IMR-90 (cell line): ENCODE measurements around the gene CES4A. TPM values are rescaled to one million over a fixed set of nuclear protein-coding genes. Genes with fewer than 3 reads are reported as not detected.

Experiments
- ATAC-seq: fragments of 200-7000 bp; cut with Tn5 transposase; 2 replicates; pipeline ENCODE4 v1.9.1; 2020; ENCODE audit warnings: low read depth, mild to moderate bottlenecking, moderate library complexity
- BruUV-seq: library from RNA; stranded (reverse); fragments of 400-500 nt; replicated peaks from 2 replicates; lab custom pipeline; 2021; lab: Mats Ljungman, UMichigan
- CTCF ChIA-PET: fragments of 300-600 bp; formaldehyde crosslinking; extraction: SDS; loops from one replicate; lab custom pipeline; 2021; ENCODE audit warnings: antibody characterized with exemption; lab: Yijun Ruan, JAX
- POLR2A ChIA-PET: fragments of 300-600 bp; sonication (Branson Sonifier 250); formaldehyde crosslinking; loops from one replicate; lab custom pipeline; 2022; ENCODE audit warnings: antibody characterized with exemption; ENCODE audit not compliant: unreplicated experiment; lab: Charles Lee
- DNase-seq: peaks from one replicate; pipeline ENCODE4 v3.0.0; 2013
- H2AFZ ChIP-seq: replicated peaks from 2 replicates; pipeline ENCODE3; 2013; ENCODE audit warnings: low read length, mild to moderate bottlenecking; ENCODE audit not compliant: poor library complexity
- H2AK5ac ChIP-seq: 2 replicates; pipeline ENCODE4 v1.6.1; 2013; ENCODE audit warnings: low read depth, low read length, inconsistent platforms
- H2AK9ac ChIP-seq: replicated peaks from 2 replicates; pipeline ENCODE3; 2013; ENCODE audit warnings: mild to moderate bottlenecking, low read depth, low read length, moderate library complexity; ENCODE audit not compliant: poor library complexity
- H2BK120ac ChIP-seq: 2 replicates; pipeline ENCODE4 v1.6.1; 2013; ENCODE audit warnings: low read depth, low read length, inconsistent platforms
- H2BK15ac ChIP-seq: 3 replicates; pipeline ENCODE4 v1.6.1; 2013; ENCODE audit warnings: low read depth, low read length, inconsistent platforms
- H2BK20ac ChIP-seq: 2 replicates; pipeline ENCODE4 v1.6.1; 2013; ENCODE audit warnings: low read depth, mild to moderate bottlenecking, inconsistent platforms, low read length, moderate library complexity
- H2BK5ac ChIP-seq: 2 replicates; pipeline ENCODE4 v1.6.1; 2013; ENCODE audit warnings: mild to moderate bottlenecking, low read depth, low read length, inconsistent platforms; ENCODE audit not compliant: poor library complexity, severe bottlenecking
- H3K14ac ChIP-seq: replicated peaks from 2 replicates; pipeline ENCODE4 v1.6.1; 2013; ENCODE audit warnings: low read depth, low read length, inconsistent platforms
- H3K18ac ChIP-seq: 2 replicates; pipeline ENCODE4 v1.6.1; 2013; ENCODE audit warnings: low read depth, low read length, control low read depth
- H3K23ac ChIP-seq: 2 replicates; pipeline ENCODE4 v1.6.1; 2013; ENCODE audit warnings: low read depth, low read length, inconsistent platforms
- H3K27ac ChIP-seq: 2 replicates; pipeline ENCODE4 v1.5.1; 2013; ENCODE audit warnings: mild to moderate bottlenecking, control low read depth, low read length; ENCODE audit not compliant: insufficient read depth
- H3K27me3 ChIP-seq: 2 replicates; pipeline ENCODE4 v1.6.1; 2013; ENCODE audit warnings: low read length; ENCODE audit not compliant: control insufficient read depth, insufficient read depth
- H3K36me3 ChIP-seq: 2 replicates; pipeline ENCODE4 v1.6.1; 2013; ENCODE audit warnings: low read length, mixed read lengths; ENCODE audit not compliant: control insufficient read depth, insufficient read depth
- H3K4ac ChIP-seq: 2 replicates; pipeline ENCODE4 v1.6.1; 2013; ENCODE audit warnings: low read depth, low read length, inconsistent platforms
- H3K4me1 ChIP-seq: 2 replicates; pipeline ENCODE4 v1.6.1; 2013; ENCODE audit warnings: low read length, mixed read lengths; ENCODE audit not compliant: control insufficient read depth, insufficient read depth
- H3K4me2 ChIP-seq: 2 replicates; pipeline ENCODE4 v1.6.1; 2013; ENCODE audit warnings: low read depth, mild to moderate bottlenecking, control low read depth, low read length, moderate library complexity
- H3K4me3 ChIP-seq: 2 replicates; pipeline ENCODE4 v1.5.1; 2013; ENCODE audit warnings: low read depth, mild to moderate bottlenecking, control low read depth, low read length, moderate library complexity; ENCODE audit not compliant: insufficient read depth
- H3K56ac ChIP-seq: 2 replicates; pipeline ENCODE4 v1.6.1; 2013; ENCODE audit warnings: low read length, inconsistent platforms; ENCODE audit not compliant: insufficient read depth; ENCODE audit errors: extremely low read depth
- H3K79me1 ChIP-seq, 2 experiments: 2 replicates each; pipeline ENCODE4 v1.6.1; 2013; ENCODE audit warnings: low read length in 2 of 2, inconsistent platforms in 1 of 2, low read depth in 1 of 2
- H3K9ac ChIP-seq: 2 replicates; pipeline ENCODE4 v1.6.1; 2013; ENCODE audit warnings: low read depth, low read length, control low read depth
- H3K9me1 ChIP-seq: 2 replicates; pipeline ENCODE4 v1.6.1; 2013; ENCODE audit warnings: low read length, inconsistent platforms; ENCODE audit not compliant: insufficient read depth
- H3K9me3 ChIP-seq: 2 replicates; pipeline ENCODE4 v1.6.1; 2013; ENCODE audit warnings: low read length; ENCODE audit not compliant: control insufficient read depth, insufficient read depth
- H4K20me1 ChIP-seq: 2 replicates; pipeline ENCODE4 v1.6.1; 2013; ENCODE audit warnings: low read length, inconsistent platforms; ENCODE audit not compliant: insufficient read depth
- H4K5ac ChIP-seq: 2 replicates; pipeline ENCODE4 v1.6.1; 2013; ENCODE audit warnings: mild to moderate bottlenecking, low read depth, low read length, control low read depth
- H4K8ac ChIP-seq, 2 experiments: 2 replicates each; pipeline ENCODE4 v1.6.1; 2013; ENCODE audit warnings: low read depth in 2 of 2, low read length in 2 of 2, control low read depth in 1 of 2, inconsistent platforms in 1 of 2
- H4K91ac ChIP-seq: 2 replicates; pipeline ENCODE4 v1.6.1; 2013; ENCODE audit warnings: low read depth, low read length, inconsistent platforms; ENCODE audit not compliant: insufficient read depth
- BHLHE40 ChIP-seq: fragments of 150-350 bp; IDR thresholded peaks from 2 replicates; pipeline ENCODE4 v1.6.1; 2016; ENCODE audit warnings: mild to moderate bottlenecking, low read depth, low read length
- CHD1 ChIP-seq: IDR thresholded peaks from 2 replicates; pipeline ENCODE4 v1.6.1; 2012; ENCODE audit warnings: low read depth, low read length, improper control_type of control experiment
- MAFK ChIP-seq: IDR thresholded peaks from 2 replicates; pipeline ENCODE4 v1.6.1; 2012; ENCODE audit warnings: low read depth, low read length, improper control_type of control experiment
- MXI1 ChIP-seq: IDR thresholded peaks from 2 replicates; pipeline ENCODE4 v1.6.1; 2012; ENCODE audit warnings: low read depth, mild to moderate bottlenecking, low read length, moderate library complexity, borderline replicate concordance
- POLR2A ChIP-seq: IDR thresholded peaks from 2 replicates; pipeline ENCODE4 v1.6.1; 2012; ENCODE audit warnings: mild to moderate bottlenecking, low read depth, low read length
- RCOR1 ChIP-seq: IDR thresholded peaks from 2 replicates; pipeline ENCODE4 v1.6.1; 2012; ENCODE audit warnings: mild to moderate bottlenecking, low read length, improper control_type of control experiment; ENCODE audit not compliant: insufficient replicate concordance
- WGBS, 2 experiments: methylation state at CpG; one replicate each; pipeline versions ENCODE4 v1.1.5 to v1.1.7; 2013; ENCODE audit warnings: missing lambda C conversion rate in 2 of 2; ENCODE audit not compliant: insufficient read length in 1 of 2; ENCODE audit errors: extremely low coverage in 2 of 2; 5-methylcytosine and 5-hydroxymethylcytosine counted together
- dilution Hi-C: fragments of 300-500 bp; cut with HindIII; formaldehyde crosslinking; loops from one replicate; pipeline ENCODE4 v1.14.3; 2018; ENCODE audit warnings: low sequenced_read_pairs; ENCODE audit not compliant: unreplicated experiment
- in situ Hi-C: fragments of 300-500 bp; cut with MboI; formaldehyde crosslinking; loops from 3 replicates; pipeline ENCODE4 v1.14.3; 2019; ENCODE audit warnings: low sequenced_read_pairs, inconsistent platforms, mixed read lengths
- intact Hi-C: fragments of 100-400 bp; cut with micrococcal nuclease; formaldehyde crosslinking; loops from 2 replicates; pipeline ENCODE4 v1.10.0; 2022
- polyA plus RNA-seq, 3 experiments: library from polyadenylated mRNA; depleted of rRNA; stranded (reverse); fragments of >200 nt; gene quantifications; 2 replicates each; pipeline ENCODE4 v1.2.3, GENCODE V29; 2012; ENCODE audit warnings: low replicate concordance in 1 of 3
- total RNA-seq: library from RNA; depleted of rRNA; stranded (reverse); fragments of >200 nt; gene quantifications from 2 replicates; pipeline ENCODE4 v1.2.3, GENCODE V29; 2012
- TF ChIP-seq, protein P1 (sequence below): fragments of 150-350 bp; IDR thresholded peaks from 2 replicates; pipeline ENCODE4 v1.6.1; 2016; ENCODE audit warnings: low read depth, mild to moderate bottlenecking, low read length, moderate library complexity, borderline replicate concordance

Gene CES4A
- total and polyA plus RNA-seq, 2 of the 4 experiments (the other 2 are of a cell fraction), result 0.72 to 4.7 TPM

DNA sequence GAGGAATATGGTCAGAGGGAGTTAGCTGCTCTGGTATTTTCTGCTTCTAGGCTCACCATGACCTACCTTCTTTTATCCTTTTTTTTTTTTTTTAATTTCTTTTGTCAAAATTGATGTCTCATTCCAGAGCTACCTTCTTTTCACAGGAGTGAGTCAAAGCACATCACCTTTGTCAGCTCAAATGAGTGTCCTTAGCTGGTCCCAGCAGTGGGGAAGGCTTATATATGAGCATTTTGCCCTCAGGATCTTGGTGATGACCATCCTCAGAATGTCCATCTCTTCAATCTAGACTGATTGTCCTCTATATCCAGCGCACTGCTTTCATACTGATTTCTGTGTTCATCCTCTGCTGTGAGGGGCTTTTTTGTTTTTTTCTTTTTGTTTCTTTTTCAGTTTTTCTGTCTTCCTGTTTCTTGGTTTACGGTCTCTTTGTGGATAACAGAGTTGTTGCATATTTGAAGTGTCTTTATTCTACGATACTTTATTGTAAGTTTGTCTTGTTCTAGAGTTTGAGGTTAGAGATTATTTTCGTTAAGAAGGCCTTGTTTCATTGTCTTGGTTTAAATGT is 65.5 kb downstream of the CES4A start:
- H3K36me3 ChIP-seq, result peaks cover 5% of the 10 kb centered on the region
- no peak overlapping the region for H3K56ac ChIP-seq
- peaks cover 12 to 58% of the 10 kb centered on the region in 2 experiments for H3K79me1 ChIP-seq
- no peak overlapping the region for H2AFZ ChIP-seq
- no peak overlapping the region for H2BK120ac ChIP-seq
- no peak overlapping the region for H3K4me2 ChIP-seq
- H3K4me3 ChIP-seq, result no peak overlapping the region
- no peaks in the 10 kb centered on the region for H3K27me3 ChIP-seq
- no peak overlapping the region for H4K8ac ChIP-seq
- peak overlapping the region; percentile 18; the same call in 1 of the 2 replicates for H4K5ac ChIP-seq
- no peak overlapping the region for H2AK9ac ChIP-seq
- 100% methylated on average over 1 of the region's 4 CpGs; no CpG with 5 or more reads in 1 of the 2 experiments for WGBS, 2 experiments
- intact Hi-C loops, result no loop called here
- no peak overlapping the region for H2AK5ac ChIP-seq
- no TSS peak for BruUV-seq
- DNase-seq (no peak), ATAC-seq (no peak)
- H2BK5ac ChIP-seq, result no peak overlapping the region
- peaks cover 23% of the 10 kb centered on the region for H4K20me1 ChIP-seq
- peaks cover 2% of the 10 kb centered on the region; the same call in 1 of the 2 replicates for H3K4me1 ChIP-seq
- H3K27ac ChIP-seq, result no peak overlapping the region
- H4K91ac ChIP-seq, result no peak overlapping the region
- no peak overlapping the region for H3K4ac ChIP-seq
- no peak overlapping the region for H3K18ac ChIP-seq
- CTCF ChIA-PET, result interaction anchor here (0.7 kb wide), 1 partner anchor 13 kb away, joined by 3 read pairs; no protein-coding TSS in a partner anchor
- dilution Hi-C loops, result no loop called here
- POLR2A ChIA-PET, result no interaction called here
- H3K14ac ChIP-seq, result no peak overlapping the region
- in situ Hi-C loops, result no loop called here
- TF ChIP-seq, protein P1, sequence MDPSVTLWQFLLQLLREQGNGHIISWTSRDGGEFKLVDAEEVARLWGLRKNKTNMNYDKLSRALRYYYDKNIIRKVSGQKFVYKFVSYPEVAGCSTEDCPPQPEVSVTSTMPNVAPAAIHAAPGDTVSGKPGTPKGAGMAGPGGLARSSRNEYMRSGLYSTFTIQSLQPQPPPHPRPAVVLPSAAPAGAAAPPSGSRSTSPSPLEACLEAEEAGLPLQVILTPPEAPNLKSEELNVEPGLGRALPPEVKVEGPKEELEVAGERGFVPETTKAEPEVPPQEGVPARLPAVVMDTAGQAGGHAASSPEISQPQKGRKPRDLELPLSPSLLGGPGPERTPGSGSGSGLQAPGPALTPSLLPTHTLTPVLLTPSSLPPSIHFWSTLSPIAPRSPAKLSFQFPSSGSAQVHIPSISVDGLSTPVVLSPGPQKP, result no peak
- TF ChIP-seq POLR2A, result no peak
- no peak for TF ChIP-seq CHD1
- no peak for TF ChIP-seq MXI1
- TF ChIP-seq BHLHE40, result no peak
- TF ChIP-seq RCOR1, result no peak
- TF ChIP-seq MAFK, result no peak
- H3K9me1 ChIP-seq, result peaks cover 8% of the 10 kb centered on the region
- no peak overlapping the region for H2BK15ac ChIP-seq
- H2BK20ac ChIP-seq, result no peak overlapping the region
- 0 out of 2 replicates have a peak overlapping the region, but pooled peaks have one; percentile 10 for H3K23ac ChIP-seq
- no peak overlapping the region for H3K9ac ChIP-seq
- no peaks in the 10 kb centered on the region for H3K9me3 ChIP-seq
